ENCODE measurements around the gene PPIC.

DNA sequence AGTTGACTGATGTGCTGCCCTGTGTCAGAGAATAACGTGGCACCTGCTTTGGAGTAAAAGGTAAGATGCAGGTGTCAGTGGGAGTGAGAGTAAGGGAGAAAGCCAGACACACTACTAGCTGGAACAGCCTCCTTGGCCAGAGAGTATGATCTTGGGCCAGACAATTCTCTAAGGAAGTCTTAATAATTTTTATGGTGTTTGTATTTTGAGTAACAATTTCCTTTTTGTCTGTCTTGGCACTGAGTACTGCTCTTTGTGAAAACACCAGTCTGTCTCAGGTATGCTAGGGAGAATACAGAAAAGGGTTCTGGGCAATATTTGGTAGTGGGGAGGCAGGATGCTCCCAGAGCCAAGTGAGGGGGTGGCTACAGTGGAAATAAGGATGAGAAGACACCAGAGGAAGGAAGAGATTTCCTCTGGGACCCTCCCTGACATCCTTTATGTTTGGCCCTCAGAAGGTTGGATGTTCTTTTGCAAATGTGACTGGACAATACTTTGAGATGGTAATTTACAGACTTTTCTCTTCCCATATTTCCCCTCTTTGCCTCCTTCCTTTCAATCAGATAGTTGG, 31.9 kb upstream of the PPIC start:
- no peak for TF ChIP-seq POLR2A (IDR thresholded peaks at IDR 0.05)
- TF ChIP-seq, protein P1, sequence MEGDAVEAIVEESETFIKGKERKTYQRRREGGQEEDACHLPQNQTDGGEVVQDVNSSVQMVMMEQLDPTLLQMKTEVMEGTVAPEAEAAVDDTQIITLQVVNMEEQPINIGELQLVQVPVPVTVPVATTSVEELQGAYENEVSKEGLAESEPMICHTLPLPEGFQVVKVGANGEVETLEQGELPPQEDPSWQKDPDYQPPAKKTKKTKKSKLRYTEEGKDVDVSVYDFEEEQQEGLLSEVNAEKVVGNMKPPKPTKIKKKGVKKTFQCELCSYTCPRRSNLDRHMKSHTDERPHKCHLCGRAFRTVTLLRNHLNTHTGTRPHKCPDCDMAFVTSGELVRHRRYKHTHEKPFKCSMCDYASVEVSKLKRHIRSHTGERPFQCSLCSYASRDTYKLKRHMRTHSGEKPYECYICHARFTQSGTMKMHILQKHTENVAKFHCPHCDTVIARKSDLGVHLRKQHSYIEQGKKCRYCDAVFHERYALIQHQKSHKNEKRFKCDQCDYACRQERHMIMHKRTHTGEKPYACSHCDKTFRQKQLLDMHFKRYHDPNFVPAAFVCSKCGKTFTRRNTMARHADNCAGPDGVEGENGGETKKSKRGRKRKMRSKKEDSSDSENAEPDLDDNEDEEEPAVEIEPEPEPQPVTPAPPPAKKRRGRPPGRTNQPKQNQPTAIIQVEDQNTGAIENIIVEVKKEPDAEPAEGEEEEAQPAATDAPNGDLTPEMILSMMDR (IDR thresholded peaks at IDR 0.05): no peak

Data from testis (tissue), 2 donors.